Kidney epithelial cell (primary cell): ENCODE measurements around the gene ST6GALNAC3. TPM values are rescaled to one million over a fixed set of nuclear protein-coding genes. Genes with fewer than 3 reads are reported as not detected.

Source experiments
- DNase-seq: peaks from one replicate; pipeline ENCODE4 v3.0.0-alpha.2; 2010; ENCODE audit warnings: low read depth
- H3K27me3 ChIP-seq: 2 replicates; pipeline ENCODE4 v1.6.0; 2011; ENCODE audit warnings: low read length; ENCODE audit not compliant: control insufficient read depth, insufficient read depth
- H3K36me3 ChIP-seq: 2 replicates; pipeline ENCODE4 v1.5.1; 2011; ENCODE audit warnings: low read length; ENCODE audit not compliant: control insufficient read depth, insufficient read depth
- H3K4me3 ChIP-seq: 2 replicates; pipeline ENCODE4 v1.5.1; 2011; ENCODE audit warnings: low read depth, mild to moderate bottlenecking, control low read depth, low read length
- CTCF ChIP-seq: IDR thresholded peaks from 2 replicates; pipeline ENCODE4 v1.5.1; 2011; ENCODE audit warnings: mild to moderate bottlenecking, moderate library complexity, low read length, control low read depth, inconsistent platforms; ENCODE audit not compliant: insufficient read depth, poor library complexity, severe bottlenecking
- total RNA-seq: library from RNA; depleted of rRNA; stranded (reverse); fragments of >200 nt; gene quantifications from 2 replicates; pipeline ENCODE4 v1.2.3, GENCODE V29; 2015

Gene ST6GALNAC3
- total RNA-seq, 1 donor from 2014 or later: 4.1 TPM

- H3K36me3 ChIP-seq: no peaks in the 10 kb centered on the region
- DNase-seq: no peak
- H3K27me3 ChIP-seq: no peaks in the 10 kb centered on the region
- no peak overlapping the region for H3K4me3 ChIP-seq
- no peak for TF ChIP-seq CTCF
Observed at GRCh38 chr1:76229279-76230005, 154.9 kb downstream of the ST6GALNAC3 start.

GRCh38 chr1:76230842-76231281, 156.3 kb downstream of the ST6GALNAC3 start:
- H3K27me3 ChIP-seq: no peaks in the 10 kb centered on the region
- no peak overlapping the region for H3K4me3 ChIP-seq
- DNase-seq: no peak
- TF ChIP-seq CTCF: no peak
- no peaks in the 10 kb centered on the region for H3K36me3 ChIP-seq

GRCh38 chr1:76231320-76231719, 156.8 kb downstream of the ST6GALNAC3 start:
- TF ChIP-seq CTCF: no peak
- no peaks in the 10 kb centered on the region for H3K27me3 ChIP-seq
- no peak for DNase-seq
- no peaks in the 10 kb centered on the region for H3K36me3 ChIP-seq
- H3K4me3 ChIP-seq: no peak overlapping the region

GRCh38 chr1:76232666-76233065, 158.1 kb downstream of the ST6GALNAC3 start:
- no peak for TF ChIP-seq CTCF
- no peak for DNase-seq
- Histone ChIP-seq H3K27me3 (no peaks in the 10 kb centered on the region), H3K4me3 (no peak overlapping the region), H3K36me3 (no peaks in the 10 kb centered on the region)

GRCh38 chr1:76234061-76234460, 159.5 kb downstream of the ST6GALNAC3 start:
- Histone ChIP-seq H3K36me3 (no peaks in the 10 kb centered on the region), H3K27me3 (no peaks in the 10 kb centered on the region), H3K4me3 (no peak overlapping the region)
- no peak for TF ChIP-seq CTCF
- no peak for DNase-seq

GRCh38 chr1:76237211-76237610, 162.7 kb downstream of the ST6GALNAC3 start:
- Histone ChIP-seq H3K4me3 (no peak overlapping the region), H3K27me3 (no peaks in the 10 kb centered on the region), H3K36me3 (no peaks in the 10 kb centered on the region)
- no peak for TF ChIP-seq CTCF
- DNase-seq: no peak
